ENCODE measurements around the gene SH3YL1. TPM values are rescaled to one million over a fixed set of nuclear protein-coding genes. Genes with fewer than 3 reads are reported as not detected.

The SH3YL1 gene
- total RNA-seq, 1 experiment from 2014 or later, result 33.0 TPM

DNA sequence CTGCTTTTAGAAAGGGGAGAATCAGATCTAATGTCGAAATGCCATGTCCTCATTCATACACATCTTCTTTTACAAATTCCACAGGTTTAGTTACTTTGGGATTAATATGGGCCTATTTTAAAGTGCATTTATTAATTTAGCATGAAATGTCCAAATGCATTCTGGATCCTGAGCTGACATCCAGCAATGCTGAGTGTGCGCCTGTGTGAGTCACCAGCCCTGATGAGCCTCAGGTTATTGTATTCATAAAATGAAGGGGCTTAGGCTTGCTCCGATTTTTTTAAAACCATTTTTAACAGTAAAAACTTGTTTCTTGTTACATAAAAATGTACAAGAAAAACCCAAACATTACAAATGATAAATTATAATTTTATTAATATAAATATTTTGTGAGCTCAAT is 94.1 kb downstream of the SH3YL1 start:
- no peaks in the 10 kb centered on the region for H3K4me1 ChIP-seq (ENCODE audit: insufficient read depth, low read length, poor library complexity, severe bottlenecking)
- no TSS peak for BruUV-seq (replicated peaks)
- intact Hi-C loops (cut with micrococcal nuclease; ENCODE audit: unreplicated experiment), result no loop called here
- ChIA-PET POLR2A (ENCODE audit: low non-redundant PET) (no interaction called here), CTCF (no interaction called here)
- no peaks in the 10 kb centered on the region for H3K27me3 ChIP-seq (replicated peaks; ENCODE audit: insufficient read depth, low read depth, low read length, poor library complexity)
- DNase-seq (ENCODE audit: low spot score), result no peak
- no peak for TF ChIP-seq EZH2 (IDR thresholded peaks at IDR 0.05; ENCODE audit: borderline replicate concordance, low read depth, low read length, poor library complexity, severe bottlenecking)
- TF ChIP-seq, protein P1, sequence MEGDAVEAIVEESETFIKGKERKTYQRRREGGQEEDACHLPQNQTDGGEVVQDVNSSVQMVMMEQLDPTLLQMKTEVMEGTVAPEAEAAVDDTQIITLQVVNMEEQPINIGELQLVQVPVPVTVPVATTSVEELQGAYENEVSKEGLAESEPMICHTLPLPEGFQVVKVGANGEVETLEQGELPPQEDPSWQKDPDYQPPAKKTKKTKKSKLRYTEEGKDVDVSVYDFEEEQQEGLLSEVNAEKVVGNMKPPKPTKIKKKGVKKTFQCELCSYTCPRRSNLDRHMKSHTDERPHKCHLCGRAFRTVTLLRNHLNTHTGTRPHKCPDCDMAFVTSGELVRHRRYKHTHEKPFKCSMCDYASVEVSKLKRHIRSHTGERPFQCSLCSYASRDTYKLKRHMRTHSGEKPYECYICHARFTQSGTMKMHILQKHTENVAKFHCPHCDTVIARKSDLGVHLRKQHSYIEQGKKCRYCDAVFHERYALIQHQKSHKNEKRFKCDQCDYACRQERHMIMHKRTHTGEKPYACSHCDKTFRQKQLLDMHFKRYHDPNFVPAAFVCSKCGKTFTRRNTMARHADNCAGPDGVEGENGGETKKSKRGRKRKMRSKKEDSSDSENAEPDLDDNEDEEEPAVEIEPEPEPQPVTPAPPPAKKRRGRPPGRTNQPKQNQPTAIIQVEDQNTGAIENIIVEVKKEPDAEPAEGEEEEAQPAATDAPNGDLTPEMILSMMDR (conservative IDR thresholded peaks at IDR 0.05; ENCODE audit: low read depth, low read length), result no peak
- H3K4me3 ChIP-seq (ENCODE audit: low read depth, low read length, poor library complexity, severe bottlenecking), result no peak overlapping the region
- no peak overlapping the region for H3K27ac ChIP-seq (ENCODE audit: low read depth, low read length, poor library complexity, severe bottlenecking)
- H3K36me3 ChIP-seq (ENCODE audit: insufficient read depth, low read length, poor library complexity, severe bottlenecking), result no peaks in the 10 kb centered on the region
- no peaks in the 10 kb centered on the region for H3K9me3 ChIP-seq (ENCODE audit: low read depth, low read length, poor library complexity, severe bottlenecking)

Other genes with a start within 250 kb of the SH3YL1 start
- gene FAM110C, start 217.5 kb downstream of the SH3YL1 start, total RNA-seq (2021), result 1.2 and 2.6 TPM in 2 replicates
- gene ACP1, start 915 bp upstream of the SH3YL1 start, total RNA-seq (2021), result 150 and 161 TPM in 2 replicates
- not detected in 2 replicates for gene ALKAL2, start 24.1 kb upstream of the SH3YL1 start, total RNA-seq (2021)

Data from A673 (cell line).